Stimulated activated CD8-positive, alpha-beta memory T cell treated with anti-CD3 and anti-CD28 coated beads, Interleukin-7, amount 100 ng/mL, for 4 hours (primary cell): ENCODE data around the gene SLC25A40.
"Not testable (repeated sequence)": the region's sequence is repeated elsewhere in the genome, so short reads cannot be mapped to it uniquely, and the experiment has no call there.

ENCODE experiments used
- DNase-seq, 2 donors: peaks; one replicate each; pipeline ENCODE4 v3.0.0-alpha.2; 2020; ENCODE audit warnings: low read depth in 2 of 2

Gene SLC25A40

GRCh38 chr7:87876040-87876868 is at the start of gene SLC25A40, which contains the start of gene DBF4:
TSS of gene SLC25A40 (minus strand) at chr7:87876360. CDS start at chr7:87858727, 17,633 bp downstream.
TSS of gene DBF4 (plus strand) at chr7:87876493. CDS start at chr7:87876733, 240 bp downstream.
- peak; percentile 84 to 96 for DNase-seq

GRCh38 chr7:87922759-87923395 is 46.7 kb upstream of the SLC25A40 start:
- not testable (repeated sequence) for DNase-seq

- no peak for DNase-seq
Observed at GRCh38 chr7:87920578-87920977, 44.4 kb upstream of the SLC25A40 start.

GRCh38 chr7:87919875-87920274 is 43.7 kb upstream of the SLC25A40 start:
- DNase-seq: no peak

GRCh38 chr7:87918740-87919139 is 42.6 kb upstream of the SLC25A40 start:
- DNase-seq: no peak

GRCh38 chr7:87912121-87912520 is 36.0 kb upstream of the SLC25A40 start:
- no peak for DNase-seq

- not testable (repeated sequence) for DNase-seq
Observed at GRCh38 chr7:87908814-87909213, 32.7 kb upstream of the SLC25A40 start.

- DNase-seq: not testable (repeated sequence)
Observed at GRCh38 chr7:87907136-87907906, 31.2 kb upstream of the SLC25A40 start.

GRCh38 chr7:87899255-87899654 is 23.1 kb upstream of the SLC25A40 start:
- DNase-seq: no peak

GRCh38 chr7:87895363-87895762 is 19.2 kb upstream of the SLC25A40 start:
- no peak for DNase-seq

GRCh38 chr7:87886875-87887274 is 10.7 kb upstream of the SLC25A40 start:
- no peak for DNase-seq

GRCh38 chr7:87885018-87885417 is 8.9 kb upstream of the SLC25A40 start:
- no peak for DNase-seq

- no peak for DNase-seq
Observed at GRCh38 chr7:87882151-87882937, 6.2 kb upstream of the SLC25A40 start.

- no peak for DNase-seq
Observed at GRCh38 chr7:87878208-87878735, 2.1 kb upstream of the SLC25A40 start.

GRCh38 chr7:87877366-87878040 is 1.3 kb upstream of the SLC25A40 start:
- DNase-seq: no peak

- peak in 1 of 2 donors; percentile 27 for DNase-seq
Observed at GRCh38 chr7:87876869-87877234, 692 bp upstream of the SLC25A40 start.

GRCh38 chr7:87875151-87876039 is 765 bp downstream of the SLC25A40 start:
- peak in 1 of 2 donors; percentile 13 for DNase-seq

- no peak for DNase-seq
Observed at GRCh38 chr7:87874066-87874465, 2.1 kb downstream of the SLC25A40 start.

- DNase-seq: not testable (repeated sequence)
Observed at GRCh38 chr7:87873328-87873727, 2.8 kb downstream of the SLC25A40 start.

GRCh38 chr7:87872346-87872745 is 3.8 kb downstream of the SLC25A40 start:
- no peak for DNase-seq
